Breast epithelium (tissue), 4 donors: ENCODE results near the gene GFRAL. TPM values are rescaled to one million over a fixed set of nuclear protein-coding genes. Genes with fewer than 3 reads are reported as not detected.

Experiments used
- DNase-seq, 2 donors: peaks; one replicate each; pipeline ENCODE4 v3.0.0-alpha.2; 2019; ENCODE audit warnings: low spot score in 2 of 2
- H3K27ac ChIP-seq, 2 donors: fragments of 200-600 bp; sonication (generic) in 1 of 2; one replicate each; pipeline ENCODE4 v1.5.1; 2016 to 2019; ENCODE audit warnings: mild to moderate bottlenecking in 1 of 2
- H3K27me3 ChIP-seq, 2 donors: fragments of 200-600 bp; sonication (generic) in 1 of 2; one replicate each; pipeline versions ENCODE4 v1.5.1 to v1.6.0; 2017 to 2019; ENCODE audit warnings: control low read depth in 1 of 2, mild to moderate bottlenecking in 1 of 2
- H3K36me3 ChIP-seq: fragments of 200-600 bp; one replicate; pipeline ENCODE4 v1.5.1; 2019
- H3K4me1 ChIP-seq, 2 donors: fragments of 200-600 bp; sonication (generic); one replicate each; pipeline ENCODE4 v1.5.1; 2016 to 2019; ENCODE audit warnings: control low read depth in 1 of 2
- H3K4me3 ChIP-seq, 3 donors: fragments of 200-600 bp; sonication (generic); 1 replicate in 2 of 3; 2 replicates in 1 of 3; pipeline ENCODE4 v1.5.1; 2016 to 2019; ENCODE audit warnings: mild to moderate bottlenecking in 3 of 3, moderate library complexity in 2 of 3
- H3K9me3 ChIP-seq, 2 donors: fragments of 200-600 bp; sonication (generic) in 1 of 2; one replicate each; pipeline ENCODE4 v1.5.1; 2016 to 2019; ENCODE audit warnings: control low read depth in 1 of 2
- CTCF ChIP-seq, 3 donors: fragments of 450-650 bp; IDR thresholded peaks; one replicate each; pipeline ENCODE4 v1.5.1; 2016 to 2017; ENCODE audit warnings: antibody characterized with exemption in 3 of 3, mild to moderate bottlenecking in 3 of 3, moderate library complexity in 3 of 3
- POLR2A ChIP-seq: fragments of 450-650 bp; IDR thresholded peaks from one replicate; pipeline ENCODE4 v1.6.1; 2016; ENCODE audit warnings: antibody characterized with exemption, mild to moderate bottlenecking, moderate library complexity
- POLR2AphosphoS5 ChIP-seq, 3 donors: sonication (generic); formaldehyde crosslinking; IDR thresholded peaks; one replicate each; pipeline ENCODE4 v1.6.1; 2017; ENCODE audit warnings: antibody characterized with exemption in 3 of 3
- intact Hi-C: fragments of 100-400 bp; cut with DNase I; formaldehyde crosslinking; loops from one replicate; pipeline ENCODE4 v1.15.1; 2023; ENCODE audit warnings: low total_unique reads
- total RNA-seq, 3 donors: library from RNA; depleted of rRNA; stranded (reverse); fragments of >200 nt; gene quantifications; one replicate each; pipeline ENCODE4 v1.1.0, GENCODE V29; 2016

GFRAL gene
- total RNA-seq, 3 donors from 2014 or later: not detected

DNA sequence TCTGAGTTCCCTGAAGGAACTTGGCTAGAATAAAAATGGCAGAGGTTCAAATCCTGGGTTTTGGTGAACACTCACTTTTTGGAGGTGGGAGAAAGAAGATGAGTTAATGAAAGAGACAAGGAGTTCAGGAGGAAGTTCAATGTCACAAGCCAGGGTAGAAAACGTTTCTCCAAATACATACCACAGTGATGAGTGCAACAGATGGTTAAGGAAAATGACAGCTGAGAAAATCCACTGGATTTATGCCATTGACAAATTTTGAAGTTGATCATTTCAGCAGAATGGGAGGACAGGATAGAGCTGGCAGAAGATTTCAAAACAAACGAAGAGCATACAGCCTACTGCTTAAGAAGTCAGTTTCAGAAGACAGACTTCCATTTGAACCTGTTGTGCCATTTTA, 122.7 kb downstream of the GFRAL start:
- Histone ChIP-seq H3K27ac (no peak overlapping the region), H3K27me3 (no peaks in the 10 kb centered on the region), H3K36me3 (no peaks in the 10 kb centered on the region), H3K4me3 (no peak overlapping the region), H3K4me1 (no peaks in the 10 kb centered on the region), H3K9me3 (no peaks in the 10 kb centered on the region)
- intact Hi-C loops: no loop called here
- DNase-seq: no peak
- TF ChIP-seq POLR2AphosphoS5 (IDR thresholded peaks at IDR 0.05) (no peak), POLR2A (no peak), CTCF (IDR thresholded peaks at IDR 0.05) (no peak)

Other genes starting within 250 kb of the GFRAL start
- not detected for gene HCRTR2, start 153.0 kb upstream of the GFRAL start, total RNA-seq